Motor neuron (in vitro differentiated cells): ENCODE measurements around the gene C17orf107. TPM values are rescaled to one million over a fixed set of nuclear protein-coding genes. Genes with fewer than 3 reads are reported as not detected.

Experiments
- ATAC-seq, 8 experiments: fragments of 200-7000 bp; cut with Tn5 transposase; replicated peaks in 6 of 8; 2 replicates each; pipeline ENCODE4 v1.8.0; 2021; ENCODE audit warnings: mild to moderate bottlenecking in 8 of 8, moderate library complexity in 8 of 8
- H3K27ac ChIP-seq, 2 donors: fragments of 250-450 bp; sonication (Bioruptor Pico); 2 replicates each; pipeline ENCODE4 v1.9.0; 2021; ENCODE audit warnings: antibody characterized with exemption in 2 of 2, mild to moderate bottlenecking in 2 of 2, moderate library complexity in 1 of 2
- H3K4me1 ChIP-seq, 2 donors: fragments of 250-450 bp; sonication (Bioruptor Pico); replicated peaks in 1 of 2; 2 replicates each; pipeline ENCODE4 v1.6.1; 2021; ENCODE audit warnings: antibody characterized with exemption in 2 of 2, mild to moderate bottlenecking in 2 of 2, moderate library complexity in 1 of 2
- H3K4me3 ChIP-seq, 5 donors: fragments of 250-450 bp; sonication (Bioruptor Pico); 2 replicates each; pipeline ENCODE4 v1.9.0; 2021; ENCODE audit warnings: antibody characterized with exemption in 5 of 5, mild to moderate bottlenecking in 5 of 5, moderate library complexity in 4 of 5
- WGBS, 10 experiments: fragments of 450-650 bp; shearing (Covaris generic); methylation state at CpG; one replicate each; pipeline ENCODE4 v1.0.0; 2022; 5-methylcytosine and 5-hydroxymethylcytosine counted together
- in situ Hi-C, 9 experiments: fragments of 400-800 bp; cut with MboI; loops; one replicate each; pipeline ENCODE4 v1.15.0; 2021; ENCODE audit warnings: low sequenced_read_pairs in 9 of 9, low pct_unique_long_range_greater_than_20kb in 2 of 9; ENCODE audit not compliant: unreplicated experiment in 9 of 9
- total RNA-seq, 8 experiments: library from RNA; unstranded; fragments of 300-600 nt; gene quantifications; 2 replicates each; pipeline versions ENCODE4 v1.2.3 to v1.2.4, GENCODE V29; 2022

C17orf107 gene
- total RNA-seq, 8 experiments from 2014 or later, result 0.36 to 21.3 (median 3.4) TPM

GRCh38 chr17:4933646-4934045 lies 34.3 kb downstream of the C17orf107 start:
- peaks cover 3 to 4% of the 10 kb centered on the region in 2 donors for H3K4me1 ChIP-seq
- WGBS, 10 experiments, result no CpG with 5 or more reads among the region's 16 CpGs
- no peak overlapping the region for H3K27ac ChIP-seq
- ATAC-seq, result no peak
- in situ Hi-C loops, result no loop called here
- no peak overlapping the region for H3K4me3 ChIP-seq

- 8 to 100% (median 56%) methylated on average over 1 to 4 of the region's 14 CpGs; no CpG with 5 or more reads in 2 of the 10 experiments for whole genome bisulfite sequencing, 10 experiments
- peaks cover 6 to 8% of the 10 kb centered on the region in 2 donors for H3K4me1 ChIP-seq
- no peak overlapping the region for H3K27ac ChIP-seq
- H3K4me3 ChIP-seq, result no peak overlapping the region
- peak in 3 of 8 experiments; percentile 48 to 76 (median 52) for ATAC-seq
- in situ Hi-C loops, result no loop called here
Observed at GRCh38 chr17:4934173-4934979, 35.0 kb downstream of the C17orf107 start.

GRCh38 chr17:4935650-4936049 lies 36.3 kb downstream of the C17orf107 start:
- in situ Hi-C loops, result no loop called here
- H3K27ac ChIP-seq, result no peak overlapping the region
- H3K4me1 ChIP-seq, result peaks cover 6 to 8% of the 10 kb centered on the region in 2 donors
- no peak for ATAC-seq
- H3K4me3 ChIP-seq, result no peak overlapping the region

GRCh38 chr17:4936436-4936835 lies 37.1 kb downstream of the C17orf107 start:
- Histone ChIP-seq H3K4me3 (no peak overlapping the region), H3K4me1 (peaks cover 10 to 13% of the 10 kb centered on the region in 2 donors), H3K27ac (no peak overlapping the region)
- 20 to 100% (median 100%) methylated on average over 1 to 2 of the region's 3 CpGs; no CpG with 5 or more reads in 5 of the 10 experiments for WGBS, 10 experiments
- in situ Hi-C loops, result no loop called here
- ATAC-seq, result no peak

- in situ Hi-C loops, result no loop called here
- ATAC-seq, result no peak
- Histone ChIP-seq H3K4me3 (no peak overlapping the region), H3K4me1 (peaks cover 14 to 16% of the 10 kb centered on the region in 2 donors), H3K27ac (no peak overlapping the region)
- 0 to 100% (median 98%) methylated on average over 1 to 10 of the region's 16 CpGs; no CpG with 5 or more reads in 6 of the 10 experiments for WGBS, 10 experiments
Observed at GRCh38 chr17:4937553-4937952, 38.2 kb downstream of the C17orf107 start.

GRCh38 chr17:4938069-4938491 lies 38.7 kb downstream of the C17orf107 start:
- in situ Hi-C loops, result no loop called here
- no peak for ATAC-seq
- WGBS, 10 experiments, result 85 to 100% (median 94%) methylated on average over 1 to 8 of the region's 11 CpGs; no CpG with 5 or more reads in 6 of the 10 experiments
- Histone ChIP-seq H3K4me3 (peak overlapping the region in 1 of 5 donors; percentile 85), H3K27ac (no peak overlapping the region), H3K4me1 (peaks cover 14 to 16% of the 10 kb centered on the region in 2 donors)

GRCh38 chr17:4938688-4939545 lies 39.6 kb downstream of the C17orf107 start:
- ATAC-seq, result peak in 1 of 8 experiments; percentile 0
- in situ Hi-C loops, result no loop called here
- Histone ChIP-seq H3K4me1 (peaks cover 14 to 16% of the 10 kb centered on the region in 2 donors), H3K27ac (peak overlapping the region; percentile 96 to 99), H3K4me3 (peak overlapping the region; percentile 53 to 85 (median 61))
- WGBS, 10 experiments, result 5 to 80% (median 40%) methylated on average over 1 to 9 of the region's 19 CpGs; no CpG with 5 or more reads in 2 of the 10 experiments

GRCh38 chr17:4939546-4939795 lies 40.1 kb downstream of the C17orf107 start:
- Histone ChIP-seq H3K4me1 (peaks cover 14 to 16% of the 10 kb centered on the region in 2 donors), H3K4me3 (peak overlapping the region; percentile 53 to 85 (median 61)), H3K27ac (peak overlapping the region; percentile 96 to 99)
- no CpG with 5 or more reads among the region's 16 CpGs for WGBS, 10 experiments
- peak in 3 of 8 experiments; percentile 4 to 16 (median 12) for ATAC-seq
- in situ Hi-C loops, result no loop called here

- Histone ChIP-seq H3K27ac (peak within 1 kb of the TSS; percentile 96 to 99), H3K4me3 (peak within 1 kb of the TSS; percentile 53 to 85 (median 61)), H3K4me1 (peaks cover 14 to 16% of the 10 kb centered on the region in 2 donors)
- 0 to 10% (median 0%) methylated on average over 1 to 48 of the region's 72 CpGs; no CpG with 5 or more reads in 1 of the 10 experiments for WGBS, 10 experiments
- in situ Hi-C loops, result no loop called here
- ATAC-seq, result peak; percentile 77 to 92 (median 88)
Observed at GRCh38 chr17:4939796-4940554, 40.6 kb downstream of the C17orf107 start, which contains the start of the genes RNF167 and SLC25A11. Gene RNF167, plus strand, starts transcription at chr17:4940268. Its CDS starts 642 bp downstream, at chr17:4940910. Gene SLC25A11, minus strand, starts transcription at chr17:4940046. Its CDS starts 136 bp downstream, at chr17:4939910.

- peak; percentile 51 to 76 (median 66) for ATAC-seq
- H3K27ac ChIP-seq, result peak overlapping the region; percentile 96 to 99
- H3K4me3 ChIP-seq, result peak overlapping the region; percentile 53 to 85 (median 61)
- peaks cover 16 to 19% of the 10 kb centered on the region in 2 donors for H3K4me1 ChIP-seq
- WGBS, 10 experiments, result 0 to 7% (median 3%) methylated on average over 4 to 15 of the region's 29 CpGs; no CpG with 5 or more reads in 2 of the 10 experiments
- in situ Hi-C loops, result no loop called here
Observed at GRCh38 chr17:4940555-4941318, 41.4 kb downstream of the C17orf107 start.

- WGBS, 10 experiments, result 40 to 80% (median 50%) methylated on average over 1 to 4 of the region's 4 CpGs; no CpG with 5 or more reads in 1 of the 10 experiments
- no peak for ATAC-seq
- Histone ChIP-seq H3K4me3 (peak overlapping the region; percentile 53 to 85 (median 61)), H3K27ac (peak overlapping the region; percentile 96 to 99), H3K4me1 (peaks cover 16 to 20% of the 10 kb centered on the region in 2 donors)
- in situ Hi-C loops, result no loop called here
Observed at GRCh38 chr17:4941319-4941610, 41.9 kb downstream of the C17orf107 start.
